HepG2 (cell line): ENCODE measurements around the gene SPHK2. TPM values are rescaled to one million over a fixed set of nuclear protein-coding genes. Genes with fewer than 3 reads are reported as not detected.

Experiments used
- ATAC-seq: fragments of 200-7000 bp; cut with Tn5 transposase; 3 replicates; pipeline ENCODE4 v1.9.1; 2020; ENCODE audit warnings: mild to moderate bottlenecking, moderate library complexity
- BruUV-seq: library from RNA; stranded (reverse); fragments of 400-500 nt; replicated peaks from 2 replicates; lab custom pipeline; 2021; lab: Mats Ljungman, UMichigan
- CTCF ChIA-PET: fragments of 300-600 bp; formaldehyde crosslinking; extraction: SDS; loops from one replicate; lab custom pipeline; 2021; ENCODE audit warnings: low total read pairs, inconsistent platforms, low intra/inter-chr PET ratio; lab: Yijun Ruan, JAX
- POLR2A ChIA-PET: fragments of 350-600 bp; sonication (Branson Sonifier 250); formaldehyde crosslinking; loops from one replicate; lab custom pipeline; 2020; ENCODE audit warnings: antibody characterized with exemption, inconsistent platforms; lab: Yijun Ruan, JAX
- DNase-seq: peaks from one replicate; pipeline ENCODE4 v3.0.0-alpha.2; 2015; ENCODE audit warnings: low spot score
- FAIRE-seq: peaks from 3 replicates; lab custom pipeline; 2011; peaks lifted over from hg19 to GRCh38; lab: Jason Lieb, UNC
- H2AFZ ChIP-seq: one replicate; pipeline ENCODE4 v1.6.1; 2011; ENCODE audit warnings: low read length, inconsistent platforms
- H3K27ac ChIP-seq: fragments of 300-600 bp; 3 replicates; pipeline ENCODE4 v1.8.0; 2011; ENCODE audit warnings: mixed run types, mild to moderate bottlenecking, mixed read lengths, low read length, inconsistent platforms; ENCODE audit not compliant: insufficient read depth; ENCODE audit errors: extremely low read length
- H3K27me3 ChIP-seq, 2 experiments: fragments of 200-600 bp in 1 of 2; 2 replicates in 1 of 2; 3 replicates in 1 of 2; pipeline versions ENCODE4 v1.6.0 to v1.8.0; 2011; ENCODE audit warnings: low read length in 2 of 2, mild to moderate bottlenecking in 2 of 2, moderate library complexity in 2 of 2, inconsistent platforms in 1 of 2; ENCODE audit not compliant: insufficient read depth in 2 of 2, control insufficient read depth in 1 of 2
- H3K36me3 ChIP-seq, 2 experiments: fragments of 200-600 bp in 1 of 2; replicated peaks in 1 of 2; 2 replicates in 1 of 2; 3 replicates in 1 of 2; pipeline versions ENCODE4 v1.5.1 to v1.8.0; 2011; ENCODE audit warnings: low read length in 2 of 2, inconsistent platforms in 1 of 2; ENCODE audit not compliant: insufficient read depth in 2 of 2, control insufficient read depth in 1 of 2
- H3K4me1 ChIP-seq: 2 replicates; pipeline ENCODE4 v1.5.1; 2012; ENCODE audit warnings: low read length, inconsistent platforms; ENCODE audit not compliant: insufficient read depth
- H3K4me2 ChIP-seq: 2 replicates; pipeline ENCODE4 v1.6.0; 2011; ENCODE audit warnings: low read depth, low read length, inconsistent platforms
- H3K4me3 ChIP-seq, 3 experiments: fragments of 200-600 bp in 1 of 3; sonication (generic), shearing (Covaris generic) in 1 of 3; replicated peaks in 1 of 3; 2 replicates each; pipeline ENCODE4 v1.5.1; 2011 to 2016; ENCODE audit warnings: low read length in 3 of 3, inconsistent platforms in 2 of 3, low read depth in 2 of 3, mild to moderate bottlenecking in 2 of 3, control low read depth in 1 of 3, mixed read lengths in 1 of 3; ENCODE audit not compliant: insufficient read depth in 1 of 3
- H3K79me2 ChIP-seq: one replicate; pipeline ENCODE4 v1.6.1; 2011; ENCODE audit warnings: low read length, inconsistent platforms; ENCODE audit not compliant: insufficient read depth
- H3K9ac ChIP-seq: 2 replicates; pipeline ENCODE4 v1.6.0; 2011; ENCODE audit warnings: mild to moderate bottlenecking, low read depth, low read length, inconsistent platforms; ENCODE audit not compliant: insufficient read depth
- H3K9me3 ChIP-seq: 2 replicates; pipeline ENCODE4 v1.5.1; 2012; ENCODE audit warnings: mild to moderate bottlenecking, low read length
- H4K20me1 ChIP-seq: 2 replicates; pipeline ENCODE4 v1.6.0; 2011; ENCODE audit warnings: inconsistent platforms, mild to moderate bottlenecking, low read length, moderate library complexity; ENCODE audit not compliant: insufficient read depth
- ATRX ChIP-seq: sonication (generic); formaldehyde crosslinking; IDR thresholded peaks from 2 replicates; pipeline ENCODE4 v1.4.0; 2020; ENCODE audit warnings: missing genetic modification reagents, borderline replicate concordance
- GFI1 ChIP-seq: sonication (generic); formaldehyde crosslinking; IDR thresholded peaks from 2 replicates; pipeline ENCODE4 v1.5.0; 2020; ENCODE audit warnings: missing genetic modification reagents, mild to moderate bottlenecking, borderline replicate concordance
- HNRNPK ChIP-seq: fragments of 200-400 bp; formaldehyde crosslinking; IDR thresholded peaks from 2 replicates; pipeline ENCODE4 v1.6.1; 2018; ENCODE audit warnings: low read length, low read depth, moderate library complexity, mild to moderate bottlenecking; ENCODE audit not compliant: poor library complexity, severe bottlenecking
- HNRNPLL ChIP-seq: fragments of 200-400 bp; formaldehyde crosslinking; IDR thresholded peaks from 2 replicates; pipeline ENCODE4 v1.6.1; 2017; ENCODE audit warnings: mild to moderate bottlenecking, low read depth, low read length; ENCODE audit not compliant: poor library complexity, severe bottlenecking
- MAFK ChIP-seq, 2 experiments: IDR thresholded peaks in 1 of 2; conservative IDR thresholded peaks in 1 of 2; 2 replicates each; pipeline ENCODE4 v1.6.1; 2011; ENCODE audit warnings: improper control_type of control experiment in 2 of 2, low read length in 2 of 2
- POLR2AphosphoS2 ChIP-seq: IDR thresholded peaks from 2 replicates; pipeline ENCODE4 v1.6.1; 2011; ENCODE audit warnings: low read depth, low read length, improper control_type of control experiment
- RBFOX2 ChIP-seq: fragments of 200-400 bp; formaldehyde crosslinking; IDR thresholded peaks from 2 replicates; pipeline ENCODE4 v1.6.1; 2017; ENCODE audit warnings: low read depth, mild to moderate bottlenecking, low read length
- U2AF2 ChIP-seq: fragments of 200-400 bp; formaldehyde crosslinking; IDR thresholded peaks from 2 replicates; pipeline ENCODE4 v1.6.1; 2017; ENCODE audit warnings: low read depth, mild to moderate bottlenecking, low read length
- ZNF143 ChIP-seq: sonication (generic); formaldehyde crosslinking; IDR thresholded peaks from 2 replicates; pipeline ENCODE4 v1.4.0; 2020; ENCODE audit warnings: missing genetic modification reagents
- ZNF670 ChIP-seq: sonication (generic); formaldehyde crosslinking; IDR thresholded peaks from 2 replicates; pipeline ENCODE4 v1.8.0; 2022; ENCODE audit warnings: mild to moderate bottlenecking, missing genetic modification reagents, borderline replicate concordance
- ZNF672 ChIP-seq: sonication (generic); formaldehyde crosslinking; IDR thresholded peaks from 2 replicates; pipeline ENCODE4 v1.8.1; 2022; ENCODE audit warnings: missing genetic modification reagents
- ZNF768 ChIP-seq: sonication (generic); formaldehyde crosslinking; IDR thresholded peaks from 2 replicates; pipeline ENCODE4 v1.4.0; 2020; ENCODE audit warnings: missing genetic modification reagents
- ZNF775 ChIP-seq: sonication (generic); formaldehyde crosslinking; IDR thresholded peaks from 2 replicates; pipeline ENCODE4 v1.4.0; 2020; ENCODE audit warnings: missing genetic modification reagents, mild to moderate bottlenecking, moderate library complexity, borderline replicate concordance
- WGBS: methylation state at CpG from one replicate; pipeline ENCODE4 v1.1.6; 2017; ENCODE audit warnings: low lambda C conversion rate; 5-methylcytosine and 5-hydroxymethylcytosine counted together
- in situ Hi-C: cut with HindIII; loops from 2 replicates; pipeline ENCODE4 v1.10.0; 2017; ENCODE audit warnings: low pct_unique_long_range_greater_than_20kb; ENCODE audit not compliant: extremely low pct_ligation_motif_present
- intact Hi-C: fragments of 100-400 bp; cut with micrococcal nuclease; formaldehyde crosslinking; loops from one replicate; pipeline ENCODE4 v1.10.0; 2022; ENCODE audit not compliant: unreplicated experiment
- polyA plus RNA-seq, 8 experiments: library from polyadenylated mRNA; depleted of rRNA in 3 of 8; stranded (reverse) in 7 of 8; unstranded in 1 of 8; fragments of >200 nt; fragmentation: Illumina TruSeq in 4 of 8; extraction: Trizol in 4 of 8; gene quantifications; 2 replicates each; pipeline versions ENCODE4 v1.2.1 to v1.2.3, GENCODE V29; 2011 to 2016; ENCODE audit warnings: low read depth in 4 of 8, missing spikeins in 1 of 8, mixed read lengths in 1 of 8; ENCODE audit not compliant: insufficient read depth in 1 of 8
- total RNA-seq, 5 experiments: library from RNA; depleted of rRNA; stranded (reverse); fragments of >200 nt; fragmentation: Illumina TruSeq; extraction: Trizol; gene quantifications; 2 replicates each; pipeline ENCODE4 v1.2.3, GENCODE V29; 2016; ENCODE audit warnings: low read depth in 1 of 5
- TF ChIP-seq, protein P1 (sequence below): sonication (generic); formaldehyde crosslinking; IDR thresholded peaks from 2 replicates; pipeline ENCODE4 v1.8.1; 2023; ENCODE audit warnings: mild to moderate bottlenecking, missing genetic modification reagents
- TF ChIP-seq, protein P2 (sequence below): sonication (generic); formaldehyde crosslinking; IDR thresholded peaks from 2 replicates; pipeline ENCODE4 v1.4.0; 2020; ENCODE audit warnings: mild to moderate bottlenecking, low read depth, missing genetic modification reagents

The SPHK2 gene
- total and polyA plus RNA-seq, 2 of the 13 experiments (the other 11 are each of a cell fraction or from before 2014, with no cell fraction given) = 2.9 to 14.4 TPM

GRCh38 chr19:48629297-48629598 lies 9.9 kb downstream of the SPHK2 start:
- TF ChIP-seq GFI1 (CRISPR knock-in tag) = no peak
- peak; percentile 22 for TF ChIP-seq HNRNPK
- peaks cover 63% of the 10 kb centered on the region for H3K4me1 ChIP-seq

DNA sequence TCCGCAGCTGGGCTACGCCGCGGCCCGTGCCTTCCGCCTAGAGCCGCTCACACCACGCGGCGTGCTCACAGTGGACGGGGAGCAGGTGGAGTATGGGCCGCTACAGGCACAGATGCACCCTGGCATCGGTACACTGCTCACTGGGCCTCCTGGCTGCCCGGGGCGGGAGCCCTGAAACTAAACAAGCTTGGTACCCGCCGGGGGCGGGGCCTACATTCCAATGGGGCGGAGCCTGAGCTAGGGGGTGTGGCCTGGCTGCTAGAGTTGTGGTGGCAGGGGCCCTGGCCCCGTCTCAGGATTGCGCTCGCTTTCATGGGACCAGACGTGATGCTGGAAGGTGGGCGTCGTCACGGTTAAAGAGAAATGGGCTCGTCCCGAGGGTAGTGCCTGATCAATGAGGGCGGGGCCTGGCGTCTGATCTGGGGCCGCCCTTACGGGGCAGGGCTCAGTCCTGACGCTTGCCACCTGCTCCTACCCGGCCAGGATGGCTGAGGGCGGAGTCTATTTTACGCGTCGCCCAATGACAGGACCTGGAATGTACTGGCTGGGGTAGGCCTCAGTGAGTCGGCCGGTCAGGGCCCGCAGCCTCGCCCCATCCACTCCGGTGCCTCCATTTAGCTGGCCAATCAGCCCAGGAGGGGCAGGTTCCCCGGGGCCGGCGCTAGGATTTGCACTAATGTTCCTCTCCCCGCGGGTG lies 10.4 kb downstream of the SPHK2 start:
- Histone ChIP-seq H3K79me2 (no peaks in the 10 kb centered on the region), H3K27me3 (no peaks in the 10 kb centered on the region), H3K27ac (no peak overlapping the region), H3K4me2 (no peak overlapping the region), H4K20me1 (no peaks in the 10 kb centered on the region), H3K4me1 (peaks cover 64% of the 10 kb centered on the region), H3K36me3 (no peaks in the 10 kb centered on the region), H2AFZ (no peak overlapping the region), H3K4me3 (no peak overlapping the region), H3K9me3 (no peaks in the 10 kb centered on the region), H3K9ac (no peak overlapping the region)
- ATAC-seq = no peak
- no TSS peak for BruUV-seq
- in situ Hi-C loops = no loop called here
- intact Hi-C loops = no loop called here
- POLR2A ChIA-PET = interaction anchor here (5.8 kb wide), 1 partner anchor 11 kb away, joined by 61 read pairs; the partner anchor contains the start of genes RPL18 and SPHK2
- no peak for FAIRE-seq
- CTCF ChIA-PET = no interaction called here
- 94% methylated on average over 37 of the region's 48 CpGs for WGBS
- no peak for DNase-seq
- TF ChIP-seq ZNF670 (CRISPR knock-in tag) (no peak), ZNF775 (CRISPR knock-in tag) (no peak), ATRX (no peak), ZNF672 (CRISPR knock-in tag) (no peak), HNRNPLL (peak; percentile 15), MAFK (conservative IDR thresholded peaks at IDR 0.05 in 1 of 2, IDR thresholded peaks at IDR 0.05 in 1 of 2; ENCODE audit: low read length in 2 of 2) (no peak), ZNF768 (CRISPR knock-in tag) (no peak), POLR2AphosphoS2 (no peak), RBFOX2 (peak; percentile 72), ZNF143 (CRISPR knock-in tag) (no peak), U2AF2 (no peak)
- TF ChIP-seq, protein P1, sequence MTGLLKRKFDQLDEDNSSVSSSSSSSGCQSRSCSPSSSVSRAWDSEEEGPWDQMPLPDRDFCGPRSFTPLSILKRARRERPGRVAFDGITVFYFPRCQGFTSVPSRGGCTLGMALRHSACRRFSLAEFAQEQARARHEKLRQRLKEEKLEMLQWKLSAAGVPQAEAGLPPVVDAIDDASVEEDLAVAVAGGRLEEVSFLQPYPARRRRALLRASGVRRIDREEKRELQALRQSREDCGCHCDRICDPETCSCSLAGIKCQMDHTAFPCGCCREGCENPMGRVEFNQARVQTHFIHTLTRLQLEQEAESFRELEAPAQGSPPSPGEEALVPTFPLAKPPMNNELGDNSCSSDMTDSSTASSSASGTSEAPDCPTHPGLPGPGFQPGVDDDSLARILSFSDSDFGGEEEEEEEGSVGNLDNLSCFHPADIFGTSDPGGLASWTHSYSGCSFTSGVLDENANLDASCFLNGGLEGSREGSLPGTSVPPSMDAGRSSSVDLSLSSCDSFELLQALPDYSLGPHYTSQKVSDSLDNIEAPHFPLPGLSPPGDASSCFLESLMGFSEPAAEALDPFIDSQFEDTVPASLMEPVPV (CRISPR knock-in tag) = 0 out of 2 replicates have a peak, but pooled peaks have one; percentile 5
- TF ChIP-seq, protein P2, sequence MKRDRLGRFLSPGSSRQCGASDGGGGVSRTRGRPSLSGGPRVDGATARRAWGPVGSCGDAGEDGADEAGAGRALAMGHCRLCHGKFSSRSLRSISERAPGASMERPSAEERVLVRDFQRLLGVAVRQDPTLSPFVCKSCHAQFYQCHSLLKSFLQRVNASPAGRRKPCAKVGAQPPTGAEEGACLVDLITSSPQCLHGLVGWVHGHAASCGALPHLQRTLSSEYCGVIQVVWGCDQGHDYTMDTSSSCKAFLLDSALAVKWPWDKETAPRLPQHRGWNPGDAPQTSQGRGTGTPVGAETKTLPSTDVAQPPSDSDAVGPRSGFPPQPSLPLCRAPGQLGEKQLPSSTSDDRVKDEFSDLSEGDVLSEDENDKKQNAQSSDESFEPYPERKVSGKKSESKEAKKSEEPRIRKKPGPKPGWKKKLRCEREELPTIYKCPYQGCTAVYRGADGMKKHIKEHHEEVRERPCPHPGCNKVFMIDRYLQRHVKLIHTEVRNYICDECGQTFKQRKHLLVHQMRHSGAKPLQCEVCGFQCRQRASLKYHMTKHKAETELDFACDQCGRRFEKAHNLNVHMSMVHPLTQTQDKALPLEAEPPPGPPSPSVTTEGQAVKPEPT (CRISPR knock-in tag) = no peak

More at GRCh38 chr19:48629297-48629598, 9.9 kb downstream of the SPHK2 start:
- FAIRE-seq = no peak
- H4K20me1 ChIP-seq = no peaks in the 10 kb centered on the region
- no peak for ATAC-seq
- H2AFZ ChIP-seq = no peak overlapping the region
- H3K9ac ChIP-seq = no peak overlapping the region
- H3K79me2 ChIP-seq = no peaks in the 10 kb centered on the region
- no peak for DNase-seq
- no TSS peak for BruUV-seq
- intact Hi-C loops = no loop called here
- no peaks in the 10 kb centered on the region for H3K27me3 ChIP-seq
- H3K36me3 ChIP-seq = no peaks in the 10 kb centered on the region
- no peak overlapping the region for H3K4me2 ChIP-seq
- H3K4me3 ChIP-seq = no peak overlapping the region
- ChIA-PET POLR2A (no interaction called here), CTCF (no interaction called here)
- H3K9me3 ChIP-seq = no peaks in the 10 kb centered on the region
- WGBS = 94% methylated on average over 18 of the region's 22 CpGs
- no peak overlapping the region for H3K27ac ChIP-seq
- in situ Hi-C loops = no loop called here
